ENCODE measurements around the gene MDK.

Gene MDK

DNA sequence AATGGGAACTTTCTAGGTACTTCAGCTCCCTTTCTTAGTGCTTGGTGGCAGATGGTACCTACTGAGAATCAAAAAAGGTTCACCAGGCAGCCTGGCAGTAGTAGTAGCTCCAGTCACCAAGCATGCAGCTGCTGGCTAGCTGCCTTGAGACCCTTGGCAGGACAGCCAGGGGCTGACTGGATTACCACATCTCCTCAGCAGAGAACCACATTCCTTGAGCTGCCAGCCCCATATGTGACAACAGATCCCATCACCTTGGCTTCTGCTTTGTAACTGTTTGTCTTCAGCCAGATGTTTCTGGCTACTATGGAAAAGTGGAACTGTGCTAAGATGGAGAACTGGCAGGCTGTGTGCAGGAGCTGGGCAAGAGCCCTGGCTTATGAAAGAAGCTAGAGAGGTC lies 49.7 kb downstream of the MDK start:
- Histone ChIP-seq H3K4me2 (no peak overlapping the region), H3K27ac (no peak overlapping the region), H3K36me3 (peaks cover 71 to 98% (median 85%) of the 10 kb centered on the region in 11 experiments), H3K9me3 (replicated peaks in 1 of 11) (no peaks in the 10 kb centered on the region), H3K27me3 (no peaks in the 10 kb centered on the region), H3K4me3 (no peak overlapping the region), H3K9ac (no peak overlapping the region), H4K20me1 (peaks cover 0 to 16% (median 6%) of the 10 kb centered on the region in 11 experiments; a peak in 8 of 22 replicates), H3K4me1 (no peaks in the 10 kb centered on the region)
- TF ChIP-seq Cebpa-rat (IDR thresholded peaks at IDR 0.05), result no peak

Data from BLaER1 treated with 17β-estradiol and CSF1 and Interleukin-3, amounts not matched to agents 10 nM and 100 nM (cell line).